IMR-90 (cell line): ENCODE results near the gene C4B.
"Not testable (repeated sequence)": the region's sequence is repeated elsewhere in the genome, so short reads cannot be mapped to it uniquely, and the experiment has no call there.

Experiments
- CEBPB ChIP-seq: IDR thresholded peaks from 2 replicates; pipeline ENCODE4 v1.6.1; 2012; ENCODE audit warnings: low read depth, low read length, improper control_type of control experiment
- CTCF ChIP-seq: conservative IDR thresholded peaks from 2 replicates; pipeline ENCODE4 v1.5.1; 2012; ENCODE audit warnings: mild to moderate bottlenecking, low read depth, low read length, improper control_type of control experiment
- POLR2A ChIP-seq: IDR thresholded peaks from 2 replicates; pipeline ENCODE4 v1.6.1; 2012; ENCODE audit warnings: mild to moderate bottlenecking, low read depth, low read length

DNA sequence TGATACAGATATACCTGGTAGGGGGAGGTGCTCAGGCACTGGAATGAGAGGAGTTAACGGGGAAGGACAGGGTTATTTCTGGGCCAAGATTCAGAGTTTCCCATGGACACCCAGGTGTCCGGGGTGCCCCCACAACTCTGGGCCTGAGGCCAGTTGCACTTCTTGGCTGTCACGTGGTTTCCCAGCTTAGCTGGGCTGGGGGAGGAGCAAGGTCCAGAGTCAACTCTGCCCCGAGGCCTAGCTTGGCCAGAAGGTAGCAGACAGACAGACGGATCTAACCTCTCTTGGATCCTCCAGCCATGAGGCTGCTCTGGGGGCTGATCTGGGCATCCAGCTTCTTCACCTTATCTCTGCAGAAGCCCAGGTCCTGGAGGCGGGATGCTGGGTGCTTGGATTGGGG is at the start of gene C4B:
- not testable (repeated sequence) for TF ChIP-seq CTCF, CEBPB, POLR2A
